Esophagus squamous epithelium (tissue), 4 donors: ENCODE measurements around the gene ALMS1.

ENCODE experiments used
- POLR2A ChIP-seq, 4 donors: fragments of 450-650 bp; IDR thresholded peaks; one replicate each; pipeline ENCODE4 v1.6.1; 2017; ENCODE audit warnings: antibody characterized with exemption in 4 of 4, mild to moderate bottlenecking in 4 of 4, moderate library complexity in 3 of 4
- TF ChIP-seq, protein P1 (sequence below), 6 experiments: fragments of 450-650 bp in 4 of 6; fragments of 200-600 bp in 2 of 6; sonication (generic) in 2 of 6; IDR thresholded peaks; one replicate each; pipeline ENCODE4 v1.5.1; 2016 to 2019; ENCODE audit warnings: antibody characterized with exemption in 6 of 6, mild to moderate bottlenecking in 4 of 6, moderate library complexity in 4 of 6

DNA sequence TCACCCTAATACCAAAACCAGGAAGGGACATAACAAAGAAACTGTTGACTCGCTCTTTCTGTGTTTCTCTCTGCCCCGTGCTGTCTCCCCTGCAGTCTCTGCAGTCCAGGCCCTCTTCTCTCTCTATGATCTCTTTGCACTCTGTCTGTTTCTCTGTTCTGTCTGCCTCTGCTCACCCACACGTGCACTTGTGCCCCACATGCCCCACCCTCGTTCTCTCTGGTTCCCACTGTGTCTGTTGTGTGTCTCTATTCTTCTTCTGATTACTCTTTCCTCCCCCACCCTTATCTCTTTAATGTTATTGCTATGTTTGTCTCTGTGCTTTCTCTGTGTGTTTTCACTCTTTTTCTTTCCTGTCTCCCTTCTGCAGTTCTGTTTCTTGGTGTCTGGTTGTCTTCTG lies 202.5 kb downstream of the ALMS1 start:
- TF ChIP-seq, protein P1, sequence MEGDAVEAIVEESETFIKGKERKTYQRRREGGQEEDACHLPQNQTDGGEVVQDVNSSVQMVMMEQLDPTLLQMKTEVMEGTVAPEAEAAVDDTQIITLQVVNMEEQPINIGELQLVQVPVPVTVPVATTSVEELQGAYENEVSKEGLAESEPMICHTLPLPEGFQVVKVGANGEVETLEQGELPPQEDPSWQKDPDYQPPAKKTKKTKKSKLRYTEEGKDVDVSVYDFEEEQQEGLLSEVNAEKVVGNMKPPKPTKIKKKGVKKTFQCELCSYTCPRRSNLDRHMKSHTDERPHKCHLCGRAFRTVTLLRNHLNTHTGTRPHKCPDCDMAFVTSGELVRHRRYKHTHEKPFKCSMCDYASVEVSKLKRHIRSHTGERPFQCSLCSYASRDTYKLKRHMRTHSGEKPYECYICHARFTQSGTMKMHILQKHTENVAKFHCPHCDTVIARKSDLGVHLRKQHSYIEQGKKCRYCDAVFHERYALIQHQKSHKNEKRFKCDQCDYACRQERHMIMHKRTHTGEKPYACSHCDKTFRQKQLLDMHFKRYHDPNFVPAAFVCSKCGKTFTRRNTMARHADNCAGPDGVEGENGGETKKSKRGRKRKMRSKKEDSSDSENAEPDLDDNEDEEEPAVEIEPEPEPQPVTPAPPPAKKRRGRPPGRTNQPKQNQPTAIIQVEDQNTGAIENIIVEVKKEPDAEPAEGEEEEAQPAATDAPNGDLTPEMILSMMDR (IDR thresholded peaks at IDR 0.05) = no peak
- no peak for TF ChIP-seq POLR2A (IDR thresholded peaks at IDR 0.05)
